ENCODE data around the gene FOXP1. TPM values are rescaled to one million over a fixed set of nuclear protein-coding genes. Genes with fewer than 3 reads are reported as not detected.
A peak's percentile ranks its signal among the peaks of the same experiment; 100 is the strongest.

FOXP1 gene
- total and polyA plus RNA-seq, 12 donors, result 4.8 to 56.0 (median 43.8) TPM

- intact Hi-C loops (cut with DNase I), result no loop called here
- no peak overlapping the region for H3K27ac ChIP-seq
- no peaks in the 10 kb centered on the region for H3K36me3 ChIP-seq
- no peak for DNase-seq
- peaks cover 0 to 3% (median 0%) of the 10 kb centered on the region in 11 donors for H3K9me3 ChIP-seq
- 86 to 96% methylated on average over 2 of the region's 2 CpGs for WGBS, 2 donors
- H3K4me1 ChIP-seq, result no peaks in the 10 kb centered on the region
- peak in 1 of 8 donors; percentile 18 for ATAC-seq
- H3K4me3 ChIP-seq, result peak overlapping the region in 1 of 10 donors; percentile 7
- TF ChIP-seq, protein P1, sequence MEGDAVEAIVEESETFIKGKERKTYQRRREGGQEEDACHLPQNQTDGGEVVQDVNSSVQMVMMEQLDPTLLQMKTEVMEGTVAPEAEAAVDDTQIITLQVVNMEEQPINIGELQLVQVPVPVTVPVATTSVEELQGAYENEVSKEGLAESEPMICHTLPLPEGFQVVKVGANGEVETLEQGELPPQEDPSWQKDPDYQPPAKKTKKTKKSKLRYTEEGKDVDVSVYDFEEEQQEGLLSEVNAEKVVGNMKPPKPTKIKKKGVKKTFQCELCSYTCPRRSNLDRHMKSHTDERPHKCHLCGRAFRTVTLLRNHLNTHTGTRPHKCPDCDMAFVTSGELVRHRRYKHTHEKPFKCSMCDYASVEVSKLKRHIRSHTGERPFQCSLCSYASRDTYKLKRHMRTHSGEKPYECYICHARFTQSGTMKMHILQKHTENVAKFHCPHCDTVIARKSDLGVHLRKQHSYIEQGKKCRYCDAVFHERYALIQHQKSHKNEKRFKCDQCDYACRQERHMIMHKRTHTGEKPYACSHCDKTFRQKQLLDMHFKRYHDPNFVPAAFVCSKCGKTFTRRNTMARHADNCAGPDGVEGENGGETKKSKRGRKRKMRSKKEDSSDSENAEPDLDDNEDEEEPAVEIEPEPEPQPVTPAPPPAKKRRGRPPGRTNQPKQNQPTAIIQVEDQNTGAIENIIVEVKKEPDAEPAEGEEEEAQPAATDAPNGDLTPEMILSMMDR (IDR thresholded peaks at IDR 0.05), result no peak
- no peaks in the 10 kb centered on the region for H3K27me3 ChIP-seq
Measured at GRCh38 chr3:71478568-71478967, 105.0 kb downstream of the FOXP1 start.

DNA sequence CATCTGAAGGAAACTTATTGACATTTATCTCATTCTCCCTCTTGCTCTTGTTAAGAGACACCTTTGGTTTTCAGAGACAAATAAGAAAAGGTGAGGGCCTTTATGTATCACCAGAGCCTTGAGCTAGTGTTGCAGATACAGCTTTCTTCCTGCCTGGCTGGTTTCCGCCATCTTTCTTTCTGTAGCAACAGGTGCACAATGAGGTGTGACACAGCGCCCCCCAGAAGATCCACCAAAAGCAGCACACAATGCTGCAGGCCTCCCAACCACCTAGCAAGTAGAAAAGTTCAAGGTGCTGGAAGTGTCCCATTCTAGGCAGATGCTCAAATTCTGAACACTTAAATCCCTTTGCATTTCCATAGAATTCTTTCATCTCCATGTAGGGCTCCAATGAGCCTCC, 106.6 kb downstream of the FOXP1 start:
- Histone ChIP-seq H3K27me3 (no peaks in the 10 kb centered on the region), H3K27ac (no peak overlapping the region), H3K9me3 (peaks cover 0 to 10% (median 0%) of the 10 kb centered on the region in 11 donors), H3K4me3 (no peak overlapping the region), H3K36me3 (no peaks in the 10 kb centered on the region), H3K4me1 (no peaks in the 10 kb centered on the region)
- no peak for ATAC-seq
- TF ChIP-seq, protein P1 (IDR thresholded peaks at IDR 0.05), result no peak
- intact Hi-C loops (cut with DNase I), result no loop called here
- no peak for DNase-seq
- WGBS, 2 donors, result 98 to 100% methylated on average over 2 of the region's 2 CpGs

GRCh38 chr3:71469138-71469435, 114.4 kb downstream of the FOXP1 start:
- Histone ChIP-seq H3K9me3 (peaks cover 0 to 10% (median 0%) of the 10 kb centered on the region in 11 donors), H3K4me1 (peaks cover 3 to 41% (median 21%) of the 10 kb centered on the region in 9 donors), H3K27me3 (no peaks in the 10 kb centered on the region), H3K36me3 (no peaks in the 10 kb centered on the region), H3K27ac (peak overlapping the region in 5 of 10 donors; percentile 38 to 72 (median 54)), H3K4me3 (no peak overlapping the region)
- ATAC-seq (peak in 2 of 8 donors; percentile 7 to 10), DNase-seq (no peak)
- 19 to 53% methylated on average over 1 of the region's 1 CpG for WGBS, 2 donors
- TF ChIP-seq, protein P1 (IDR thresholded peaks at IDR 0.05), result no peak
- intact Hi-C loops (cut with DNase I), result no loop called here

- intact Hi-C loops (cut with DNase I), result no loop called here
- Histone ChIP-seq H3K27ac (peak overlapping the region in 6 of 10 donors; percentile 20 to 72 (median 46)), H3K36me3 (no peaks in the 10 kb centered on the region), H3K4me1 (peaks cover 3 to 41% (median 21%) of the 10 kb centered on the region in 9 donors), H3K4me3 (no peak overlapping the region), H3K27me3 (no peaks in the 10 kb centered on the region), H3K9me3 (peaks cover 0 to 7% (median 0%) of the 10 kb centered on the region in 11 donors)
- TF ChIP-seq, protein P1 (IDR thresholded peaks at IDR 0.05), result no peak
- WGBS, 2 donors, result 46 to 61% methylated on average over 12 of the region's 12 CpGs
- DNase-seq (peak in 1 of 2 donors; percentile 54), ATAC-seq (peak; percentile 57 to 93 (median 82))
Measured at GRCh38 chr3:71468311-71469137, 115.0 kb downstream of the FOXP1 start.

Data from heart right ventricle (tissue), 16 donors.